GM10847 (cell line): ENCODE data around the gene ADAMTSL1.

ENCODE experiments used
- POLR2A ChIP-seq: IDR thresholded peaks from 2 replicates; pipeline ENCODE4 v1.6.1; 2011; ENCODE audit not compliant: insufficient read length; ENCODE audit errors: extremely low read depth

ADAMTSL1 gene

DNA sequence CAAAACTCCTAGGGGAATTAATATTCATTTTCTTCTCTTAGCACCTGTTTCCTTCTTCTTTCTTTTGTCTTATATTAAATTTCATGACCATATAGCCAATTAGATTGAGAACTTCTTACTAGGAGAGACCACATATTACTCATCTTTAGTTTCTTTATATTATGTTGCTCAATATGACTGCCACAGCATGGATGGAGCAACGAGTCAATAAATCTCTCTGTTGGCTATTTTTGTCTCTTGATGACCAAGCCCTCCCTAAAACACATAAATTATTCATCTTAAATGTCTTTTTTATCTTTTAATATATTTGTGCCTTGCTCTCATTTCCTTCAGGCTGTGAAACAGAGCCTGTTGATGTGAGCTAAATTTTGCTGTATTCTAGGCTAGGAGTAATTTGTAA is 123.0 kb downstream of the ADAMTSL1 start:
- no peak for TF ChIP-seq POLR2A

DNA sequence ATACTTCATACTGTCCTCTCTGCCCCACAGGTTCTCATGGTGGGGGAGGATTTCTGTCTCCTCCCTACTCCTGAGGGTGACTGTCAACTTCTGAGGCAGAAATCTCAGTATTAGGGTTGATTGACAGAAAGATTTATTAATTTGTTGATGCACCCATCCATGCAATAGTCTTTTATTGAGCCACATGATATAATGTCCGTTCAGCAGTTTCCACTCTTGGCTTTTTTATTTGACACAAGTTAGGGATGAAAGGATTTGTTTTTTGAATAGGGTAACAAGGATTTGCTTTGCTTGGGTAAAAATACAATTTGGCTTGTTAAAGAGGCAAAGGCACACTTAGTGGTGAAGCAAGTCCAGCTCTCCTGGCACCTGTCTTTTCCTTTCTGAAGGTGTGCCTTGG is 125.0 kb downstream of the ADAMTSL1 start:
- no peak for TF ChIP-seq POLR2A

DNA sequence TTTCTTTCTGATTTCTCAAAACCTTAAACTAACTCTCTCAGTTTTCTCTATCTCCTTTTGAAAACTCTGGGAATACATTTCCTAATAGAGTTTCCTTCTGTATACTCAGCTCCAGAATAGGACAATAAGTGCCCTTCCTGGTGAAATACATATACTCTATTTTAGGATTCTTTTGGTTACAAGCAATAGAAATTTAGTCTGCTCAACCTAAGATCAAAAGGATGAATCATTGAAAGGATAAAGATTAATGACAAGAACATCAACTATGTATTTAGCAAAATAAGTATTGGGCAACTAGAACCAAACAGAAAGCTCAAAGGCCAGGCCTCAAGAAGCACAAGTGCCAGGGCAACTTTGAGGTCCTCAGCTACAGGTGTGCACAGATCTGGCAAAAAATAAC is 127.1 kb downstream of the ADAMTSL1 start:
- no peak for TF ChIP-seq POLR2A

DNA sequence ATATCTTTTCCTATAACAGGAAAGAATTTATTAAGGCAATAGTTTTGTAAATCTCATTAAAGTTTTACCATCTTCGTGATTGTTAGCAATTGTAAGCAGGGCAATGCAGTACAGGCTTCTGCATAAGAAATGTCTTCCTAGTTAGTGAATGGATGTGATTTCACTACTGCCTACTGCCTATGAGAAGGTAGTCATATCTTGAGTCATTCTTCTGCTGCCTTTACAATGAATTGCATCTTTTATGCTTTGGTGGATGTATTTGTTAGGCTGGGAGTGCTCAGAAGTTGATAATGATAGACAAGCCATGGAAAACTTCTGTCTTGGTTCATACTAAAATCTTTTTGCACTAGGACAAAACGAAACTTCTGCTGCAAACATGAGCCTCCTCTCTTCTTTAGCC is 128.0 kb downstream of the ADAMTSL1 start:
- no peak for TF ChIP-seq POLR2A

GRCh38 chr9:18604767-18605730 is 131.1 kb downstream of the ADAMTSL1 start:
- TF ChIP-seq POLR2A, result no peak

DNA sequence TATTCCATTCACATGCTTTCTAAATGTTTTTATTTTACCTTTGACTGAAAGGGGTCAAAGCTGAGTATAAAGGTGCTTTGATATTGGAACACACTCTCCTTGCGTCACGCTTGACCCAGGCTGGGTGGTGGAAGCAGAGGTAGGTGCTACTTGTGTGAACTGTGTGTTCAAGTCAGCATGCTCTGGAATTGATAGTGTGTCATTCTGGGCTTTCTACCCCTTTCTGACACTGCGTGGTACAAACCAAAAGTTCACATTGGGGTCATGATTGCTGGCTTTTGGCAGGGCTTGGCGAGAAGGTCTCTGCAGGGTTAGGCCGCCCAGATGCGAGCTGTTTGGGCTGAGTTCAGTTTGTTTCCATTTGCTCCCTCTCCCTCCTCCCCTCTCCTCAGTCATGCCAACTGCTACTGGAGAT is 131.8 kb downstream of the ADAMTSL1 start:
- no peak for TF ChIP-seq POLR2A

DNA sequence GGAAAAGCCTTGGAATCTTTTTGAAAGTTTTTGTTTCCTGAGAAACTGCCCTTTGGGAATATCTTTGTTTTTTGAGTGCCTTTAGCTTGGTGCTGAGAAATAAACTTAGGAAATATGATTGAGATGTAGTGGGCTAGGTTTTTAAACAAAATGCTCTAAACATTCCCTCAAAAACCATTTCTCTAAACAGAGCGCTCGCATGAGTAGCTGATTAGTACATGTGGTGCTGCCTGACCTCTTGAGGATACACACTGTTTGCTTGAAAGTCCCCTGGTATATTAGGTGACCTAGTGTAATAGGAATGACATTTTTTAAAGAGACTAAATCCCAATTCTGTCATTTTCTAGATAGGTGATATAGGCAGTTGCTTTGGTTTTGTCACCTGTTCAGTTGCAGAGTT is 132.3 kb downstream of the ADAMTSL1 start:
- no peak for TF ChIP-seq POLR2A

DNA sequence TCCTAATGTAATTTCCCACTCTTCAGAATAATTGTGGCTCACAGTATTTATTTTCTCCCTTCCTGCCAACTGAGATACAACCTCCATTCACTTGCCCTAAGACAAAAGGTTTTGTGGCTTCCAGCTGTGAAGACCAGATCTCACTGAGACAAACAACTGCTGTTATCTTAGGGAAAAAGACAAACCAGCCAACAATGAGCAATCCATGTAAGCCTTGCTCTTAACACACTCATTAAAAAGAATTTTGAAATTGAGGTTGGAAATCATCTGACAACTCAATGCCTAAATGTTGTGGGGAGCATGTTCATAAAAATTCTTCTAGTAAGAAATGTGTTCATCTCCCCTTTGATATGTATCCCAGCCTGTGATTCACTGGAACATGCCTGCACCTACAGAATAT is 132.9 kb downstream of the ADAMTSL1 start:
- no peak for TF ChIP-seq POLR2A

DNA sequence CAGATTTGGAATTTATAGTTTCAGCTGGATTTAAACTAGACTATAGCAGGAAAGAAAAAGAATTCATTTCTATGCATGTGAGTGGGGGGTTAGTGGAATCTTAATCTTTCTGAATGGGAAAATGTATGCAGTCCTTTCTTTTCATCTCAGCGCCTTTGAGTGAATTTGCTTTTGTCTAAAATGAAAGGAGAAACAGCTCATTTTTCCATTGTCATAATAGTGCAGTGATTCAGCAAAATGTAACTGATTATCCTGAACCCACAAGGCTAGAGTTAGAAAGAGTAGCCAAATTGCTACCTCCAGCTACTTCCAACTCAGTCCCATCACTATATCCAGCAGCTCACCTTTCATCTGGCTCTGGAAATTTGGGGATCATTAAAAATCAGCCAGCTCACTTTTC is 134.4 kb downstream of the ADAMTSL1 start:
- no peak for TF ChIP-seq POLR2A

- no peak for TF ChIP-seq POLR2A
These were observed 137.0 kb downstream of the ADAMTSL1 start for GRCh38 chr9:18610956-18611355.

DNA sequence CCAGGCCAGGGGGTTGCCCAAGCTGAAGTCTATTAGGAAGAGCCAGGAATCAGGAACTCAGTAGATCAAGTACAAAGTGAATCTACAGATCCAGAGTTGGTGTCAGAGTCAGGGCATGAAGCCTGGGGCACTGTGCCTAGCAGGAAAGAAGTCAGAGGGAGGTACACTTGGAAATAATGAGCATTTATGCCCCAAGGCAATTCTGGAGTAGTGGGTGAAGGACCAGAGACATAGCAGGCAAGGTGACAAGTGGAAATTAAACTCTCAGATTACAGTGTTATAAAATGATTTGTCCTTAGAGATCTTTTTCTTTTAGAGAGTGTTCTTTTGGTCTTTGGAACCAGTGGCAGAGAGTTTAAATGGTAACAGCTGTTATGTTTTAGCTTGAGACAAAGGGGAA is 138.0 kb downstream of the ADAMTSL1 start:
- TF ChIP-seq POLR2A, result no peak

GRCh38 chr9:18614116-18614515 is 140.2 kb downstream of the ADAMTSL1 start:
- no peak for TF ChIP-seq POLR2A

DNA sequence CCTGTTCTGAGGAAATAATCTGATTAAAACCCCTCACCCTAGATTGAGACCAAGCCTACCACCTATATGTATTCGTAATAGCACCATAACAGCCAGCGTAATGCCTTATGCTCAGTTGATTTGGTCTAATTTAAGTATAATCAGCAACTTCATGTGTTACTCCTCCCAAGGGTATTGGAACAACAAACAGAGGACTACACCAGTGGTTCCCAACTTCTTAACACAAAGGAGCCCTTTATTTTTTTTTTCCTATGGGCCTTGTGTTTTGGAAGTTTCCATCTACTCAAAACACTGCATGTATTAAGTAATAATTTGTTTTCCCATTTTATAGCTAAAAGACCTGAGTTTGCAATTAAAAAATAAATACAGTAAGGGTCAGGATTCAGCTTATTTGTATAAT is 140.7 kb downstream of the ADAMTSL1 start:
- no peak for TF ChIP-seq POLR2A

DNA sequence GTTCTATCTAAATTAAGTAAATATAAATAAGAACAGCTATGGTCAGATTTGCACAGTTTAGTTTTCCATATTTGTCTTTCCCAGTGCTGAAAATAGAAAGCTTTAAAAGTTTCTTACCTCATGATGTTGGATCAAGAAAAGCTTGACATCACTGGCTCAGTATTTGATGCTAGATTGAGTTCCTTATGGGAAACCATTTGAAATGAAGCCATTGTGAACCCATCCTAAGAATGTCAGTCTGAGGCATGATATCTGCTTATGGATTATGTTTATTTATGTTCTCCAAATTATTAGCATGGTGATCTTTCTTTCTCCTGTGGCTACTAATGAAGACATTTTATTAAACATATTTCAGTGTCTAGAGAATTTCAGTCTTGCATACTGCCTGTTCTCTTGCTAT is 143.0 kb downstream of the ADAMTSL1 start:
- no peak for TF ChIP-seq POLR2A

DNA sequence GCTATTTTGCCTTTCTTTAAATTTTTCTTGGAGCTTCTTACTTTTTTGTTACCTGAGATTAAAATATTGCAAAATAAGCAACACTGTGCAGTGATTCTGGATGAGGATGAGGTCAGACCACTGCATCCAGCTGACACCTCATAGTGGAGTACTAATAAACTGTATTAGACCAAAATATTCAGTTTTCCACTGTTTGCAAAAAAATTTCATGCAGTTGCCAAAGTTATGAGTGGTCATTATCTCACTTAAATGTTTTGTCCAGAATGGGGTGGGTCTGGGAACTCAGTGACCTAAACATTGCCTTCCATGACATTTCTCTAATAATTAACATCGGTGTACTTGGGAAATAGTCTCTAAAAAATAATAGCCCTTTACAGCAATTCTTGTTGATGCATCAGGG is 143.8 kb downstream of the ADAMTSL1 start:
- TF ChIP-seq POLR2A, result no peak

GRCh38 chr9:18618862-18619261 is 144.9 kb downstream of the ADAMTSL1 start:
- TF ChIP-seq POLR2A, result no peak
